Duodenal mucosa (tissue), 2 donors: Measurements from ENCODE around the gene ZNF175.
"Not testable (repeated sequence)": the region's sequence is repeated elsewhere in the genome, so short reads cannot be mapped to it uniquely, and the experiment has no call there.

Experiments
- H3K27ac ChIP-seq: one replicate; pipeline ENCODE4 v1.7.0; 2013; ENCODE audit warnings: low read depth, low read length
- H3K27me3 ChIP-seq, 2 donors: one replicate each; pipeline ENCODE4 v1.7.0; 2013; ENCODE audit warnings: low read length in 2 of 2, control low read depth in 1 of 2; ENCODE audit not compliant: insufficient read depth in 2 of 2, control insufficient read depth in 1 of 2
- H3K36me3 ChIP-seq, 2 donors: one replicate each; pipeline ENCODE4 v1.7.0; 2013; ENCODE audit warnings: low read length in 2 of 2, control low read depth in 1 of 2; ENCODE audit not compliant: insufficient read depth in 2 of 2, control insufficient read depth in 1 of 2
- H3K4me1 ChIP-seq, 2 donors: one replicate each; pipeline ENCODE4 v1.7.0; 2013; ENCODE audit warnings: low read length in 2 of 2, control low read depth in 1 of 2; ENCODE audit not compliant: insufficient read depth in 2 of 2, control insufficient read depth in 1 of 2
- H3K4me3 ChIP-seq, 2 donors: one replicate each; pipeline ENCODE4 v1.7.0; 2013; ENCODE audit warnings: low read length in 2 of 2, low read depth in 1 of 2
- H3K9ac ChIP-seq, 2 donors: one replicate each; pipeline ENCODE4 v1.7.0; 2013; ENCODE audit warnings: low read length in 2 of 2, low read depth in 1 of 2
- H3K9me3 ChIP-seq, 2 donors: one replicate each; pipeline ENCODE4 v1.7.0; 2013; ENCODE audit warnings: low read length in 2 of 2, control low read depth in 1 of 2; ENCODE audit not compliant: control insufficient read depth in 1 of 2

ZNF175 gene

DNA sequence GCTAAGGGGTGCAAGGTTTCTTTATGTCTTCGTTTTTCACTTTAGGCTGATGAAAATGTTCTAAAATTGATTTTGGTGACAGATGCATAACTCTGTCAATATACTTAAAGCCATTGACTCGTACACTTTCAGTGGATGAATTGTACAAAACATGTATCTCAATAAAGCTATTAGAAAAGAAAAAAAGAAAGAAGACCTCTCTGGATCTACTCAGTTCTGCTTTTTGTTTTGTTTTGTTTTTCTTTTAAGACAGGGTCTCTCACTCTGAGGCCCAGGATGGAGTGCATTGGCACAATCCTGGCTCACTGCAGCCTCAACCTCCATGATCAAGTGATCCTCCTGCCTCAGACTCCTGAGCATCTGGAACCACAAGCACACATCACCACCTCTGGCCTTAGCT is 55.6 kb downstream of the ZNF175 start:
- Histone ChIP-seq H3K4me1 (no peaks in the 10 kb centered on the region), H3K4me3 (no peak overlapping the region), H3K27me3 (no peaks in the 10 kb centered on the region), H3K27ac (no peak overlapping the region), H3K9me3 (no peaks in the 10 kb centered on the region), H3K36me3 (no peaks in the 10 kb centered on the region), H3K9ac (no peak overlapping the region)

DNA sequence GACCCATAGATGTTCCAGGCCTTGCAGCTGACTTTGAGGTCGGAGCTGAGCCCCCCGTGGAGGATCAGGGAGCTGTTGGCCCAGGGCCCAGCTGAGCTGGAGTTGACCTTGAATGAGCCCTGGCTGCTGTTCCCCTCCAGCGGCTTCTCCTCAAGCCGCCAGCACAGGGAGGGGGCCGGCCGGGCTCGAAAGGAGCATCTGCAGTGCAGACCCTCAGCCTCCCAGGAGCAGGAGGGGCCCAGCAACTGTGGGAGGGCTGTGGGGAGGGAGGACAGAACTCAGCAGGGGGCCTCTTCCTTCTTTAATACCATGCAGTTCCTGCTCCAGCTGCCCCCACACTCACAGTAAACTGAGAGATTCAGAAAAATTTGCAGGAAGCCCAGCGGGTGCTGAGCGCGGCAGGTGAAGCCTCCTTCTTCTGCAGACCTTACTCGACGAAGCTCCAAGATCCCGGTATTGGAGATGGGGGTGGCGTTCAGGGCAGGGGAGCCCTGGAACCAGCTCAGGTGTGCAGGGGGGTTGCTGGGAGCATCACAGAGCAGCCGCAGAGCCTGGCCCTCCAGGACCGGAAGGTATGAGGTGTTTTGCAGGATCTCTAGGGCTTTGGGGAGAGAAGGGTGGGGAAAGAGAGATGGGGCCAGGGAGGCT is 56.5 kb downstream of the ZNF175 start:
- H3K9me3 ChIP-seq, result no peaks in the 10 kb centered on the region
- no peak overlapping the region for H3K27ac ChIP-seq
- no peaks in the 10 kb centered on the region for H3K4me1 ChIP-seq
- H3K9ac ChIP-seq, result no peak overlapping the region
- H3K27me3 ChIP-seq, result no peaks in the 10 kb centered on the region
- H3K4me3 ChIP-seq, result no peak overlapping the region
- no peaks in the 10 kb centered on the region for H3K36me3 ChIP-seq

DNA sequence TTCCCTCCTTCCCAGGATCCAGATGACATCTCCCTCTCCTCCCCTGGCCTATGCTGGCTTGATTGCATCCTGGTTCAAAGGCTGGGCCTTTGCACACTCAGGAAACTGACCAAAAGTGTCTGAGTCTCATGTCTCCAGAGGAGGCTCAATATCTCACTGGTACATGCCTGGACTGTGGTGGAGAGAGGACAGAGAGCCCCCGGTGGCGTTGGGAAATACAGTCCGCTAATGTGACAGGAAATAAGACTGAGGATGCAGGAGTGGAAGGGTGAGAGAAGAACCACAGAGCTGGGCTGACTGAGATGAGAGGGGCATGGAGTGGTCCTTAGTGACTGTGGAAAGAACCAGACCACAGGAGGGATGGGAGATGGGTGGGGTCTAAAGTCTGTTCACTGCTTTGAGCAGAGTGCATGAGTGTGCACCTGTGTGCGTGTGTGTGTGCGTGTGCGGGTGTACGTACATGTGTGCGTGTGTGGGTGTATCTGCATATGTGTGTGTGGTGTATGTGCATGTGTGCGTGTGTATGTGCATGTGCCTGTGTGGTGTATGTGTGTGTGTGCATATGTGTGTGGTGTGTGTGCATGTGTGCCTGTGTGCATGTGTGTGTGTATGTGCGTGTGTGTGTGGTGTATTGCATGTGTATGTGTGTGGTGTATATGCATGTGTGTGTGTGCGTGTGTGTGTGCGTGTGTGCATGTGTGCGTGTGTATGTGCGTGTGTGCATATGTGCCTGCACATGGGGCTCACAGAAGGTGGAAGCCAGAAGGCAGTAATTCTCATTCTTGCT is 57.3 kb downstream of the ZNF175 start:
- Histone ChIP-seq H3K27me3 (no peaks in the 10 kb centered on the region), H3K4me3 (no peak overlapping the region)

DNA sequence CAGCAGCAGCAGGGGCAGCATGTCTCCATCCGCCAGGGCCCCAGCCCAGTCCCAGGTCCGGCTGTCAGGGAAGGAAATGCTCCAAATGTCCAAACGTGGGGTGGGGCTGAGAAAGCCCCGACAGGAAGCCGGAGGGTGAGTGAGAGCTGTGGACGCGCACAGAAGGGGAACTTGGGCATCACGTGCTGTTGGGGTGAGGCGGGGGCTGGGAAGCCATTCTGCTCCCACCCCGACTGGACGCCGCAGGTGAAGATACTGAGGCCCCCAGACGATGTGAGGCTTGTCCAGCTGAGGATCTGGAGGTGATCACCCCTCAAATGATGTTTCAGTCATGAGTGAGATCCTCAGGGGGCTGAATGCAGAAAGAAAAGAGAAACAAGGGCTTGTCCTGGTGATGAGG is 59.2 kb downstream of the ZNF175 start, which contains the start of gene SIGLEC5:
Gene SIGLEC5, minus strand, starts transcription at position 87 of the 400 bp plus-strand sequence. Its CDS starts 66 bp downstream, at position 21.
- H3K27me3 ChIP-seq, H3K4me3 ChIP-seq, H3K9ac ChIP-seq, H3K36me3 ChIP-seq, H3K9me3 ChIP-seq, H3K4me1 ChIP-seq, H3K27ac ChIP-seq: not testable (repeated sequence)

More for the DNA sequence above, 57.3 kb downstream of the ZNF175 start:
- Histone ChIP-seq H3K9me3 (no peaks in the 10 kb centered on the region), H3K27ac (no peak overlapping the region), H3K9ac (no peak overlapping the region), H3K36me3 (no peaks in the 10 kb centered on the region), H3K4me1 (no peaks in the 10 kb centered on the region)

DNA sequence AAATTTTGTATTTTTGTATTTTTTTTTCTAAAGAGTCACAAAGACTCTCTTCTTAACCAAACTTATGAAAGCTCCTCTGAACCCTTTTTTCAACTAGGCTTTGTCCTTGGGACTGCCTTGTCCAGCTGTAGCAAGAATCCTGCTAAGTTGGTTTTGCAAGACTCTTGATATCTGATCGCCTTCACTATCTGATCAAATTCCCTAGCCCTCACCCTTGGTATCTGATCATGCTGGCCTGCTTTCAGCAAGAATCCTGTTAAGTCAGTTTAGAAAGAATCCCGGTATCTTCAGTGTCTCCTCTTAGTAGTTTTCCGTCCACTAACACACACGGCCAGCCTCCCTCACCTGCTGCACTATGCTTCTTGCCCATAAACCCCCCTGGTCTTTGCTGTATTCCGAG is 61.0 kb downstream of the ZNF175 start:
- no peaks in the 10 kb centered on the region for H3K27me3 ChIP-seq
- H3K36me3 ChIP-seq, result no peaks in the 10 kb centered on the region
- H3K9ac ChIP-seq, result no peak overlapping the region
- H3K27ac ChIP-seq, result no peak overlapping the region
- H3K9me3 ChIP-seq, result no peaks in the 10 kb centered on the region
- no peaks in the 10 kb centered on the region for H3K4me1 ChIP-seq
- H3K4me3 ChIP-seq, result no peak overlapping the region

DNA sequence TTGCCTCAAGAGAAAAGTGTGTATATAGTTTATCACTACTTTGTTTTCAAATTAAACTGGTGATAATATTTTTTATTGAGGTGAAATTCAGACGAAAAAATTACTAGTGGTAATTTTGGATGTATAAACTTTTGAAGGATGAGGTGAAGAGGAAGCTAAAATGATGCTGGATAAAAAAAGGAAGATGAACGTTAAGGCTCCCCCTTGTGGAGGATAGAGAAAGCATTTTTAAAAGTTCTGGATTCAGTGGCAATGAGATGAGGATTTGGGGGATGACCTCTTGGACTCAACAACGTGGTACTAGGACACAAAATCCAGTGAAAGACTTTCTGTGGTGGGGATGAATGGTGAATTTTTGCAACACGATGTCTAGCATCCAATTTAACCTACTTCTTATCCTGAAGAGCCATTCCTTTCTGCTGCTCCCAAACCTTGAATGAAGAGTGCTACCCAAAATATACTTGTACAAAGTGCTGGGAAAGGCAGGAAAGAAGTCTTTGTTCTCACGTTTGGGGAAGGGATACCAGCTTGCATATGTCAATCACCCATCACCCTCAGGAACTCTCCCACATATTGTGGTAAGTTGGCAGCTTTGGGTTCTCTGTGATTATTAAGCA is 66.4 kb downstream of the ZNF175 start:
- Histone ChIP-seq H3K4me1 (no peaks in the 10 kb centered on the region), H3K9ac (no peak overlapping the region), H3K27me3 (no peaks in the 10 kb centered on the region), H3K9me3 (no peaks in the 10 kb centered on the region), H3K4me3 (no peak overlapping the region), H3K27ac (no peak overlapping the region), H3K36me3 (no peaks in the 10 kb centered on the region)

DNA sequence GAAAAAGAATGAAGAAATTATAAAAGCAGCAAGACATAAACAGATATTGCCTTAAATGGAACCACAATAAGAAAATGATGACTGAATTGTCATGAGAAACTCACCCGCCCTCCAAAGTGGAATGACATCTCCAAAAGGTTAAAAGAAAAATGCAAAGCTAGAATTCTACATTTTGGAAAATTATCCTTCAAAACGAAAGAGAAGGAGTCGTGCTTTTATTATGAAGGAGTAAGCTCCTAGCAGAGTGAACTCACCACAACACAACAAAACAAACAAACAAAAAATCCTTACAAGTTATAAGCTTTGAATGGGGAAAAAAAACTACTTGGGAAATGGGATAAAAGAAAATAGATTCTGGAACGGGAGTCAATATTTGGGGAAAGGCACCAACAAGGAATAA is 68.8 kb downstream of the ZNF175 start:
- Histone ChIP-seq H3K36me3 (no peaks in the 10 kb centered on the region), H3K4me3 (no peak overlapping the region), H3K9ac (no peak overlapping the region), H3K27me3 (no peaks in the 10 kb centered on the region), H3K27ac (no peak overlapping the region), H3K4me1 (no peaks in the 10 kb centered on the region), H3K9me3 (no peaks in the 10 kb centered on the region)

DNA sequence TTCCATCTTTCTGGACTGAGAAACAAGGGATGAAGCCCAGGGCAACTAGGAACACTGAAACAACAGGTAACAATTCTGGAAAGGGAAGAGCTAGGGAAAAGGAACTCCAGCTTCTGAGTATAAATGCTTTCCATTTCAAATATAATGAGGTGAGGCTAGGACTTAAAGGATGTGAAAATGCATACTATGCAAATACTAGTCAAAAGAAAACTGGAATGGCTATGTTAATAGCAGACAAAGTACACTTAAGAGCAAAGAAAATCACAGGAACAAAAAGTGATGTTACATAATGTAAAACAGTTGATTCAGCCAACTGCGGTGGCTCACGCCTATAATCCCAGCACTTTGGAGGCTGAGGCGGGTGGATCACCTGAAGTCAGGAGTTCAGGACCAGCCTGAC is 69.3 kb downstream of the ZNF175 start:
- Histone ChIP-seq H3K9me3 (no peaks in the 10 kb centered on the region), H3K27me3 (no peaks in the 10 kb centered on the region), H3K4me3 (no peak overlapping the region), H3K4me1 (no peaks in the 10 kb centered on the region), H3K27ac (no peak overlapping the region), H3K9ac (no peak overlapping the region), H3K36me3 (no peaks in the 10 kb centered on the region)

DNA sequence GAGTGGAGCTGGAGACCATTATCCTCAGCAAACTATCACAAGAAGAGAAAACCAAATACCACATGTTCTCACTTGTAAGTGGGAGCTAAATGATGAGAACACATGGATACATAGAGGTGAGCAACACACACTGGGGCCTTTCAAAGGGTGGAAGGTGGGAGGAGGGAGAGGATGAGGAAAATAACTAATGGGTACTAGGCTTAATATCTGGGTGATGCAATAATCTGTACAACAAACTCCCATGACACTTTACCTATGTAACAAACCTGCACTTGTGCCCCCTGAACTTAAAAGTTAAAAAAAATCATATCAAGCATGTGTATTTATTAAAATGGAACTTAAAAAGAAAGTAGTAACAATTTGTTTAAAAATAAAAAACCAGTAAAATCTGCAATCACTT is 70.6 kb downstream of the ZNF175 start:
- H3K4me3 ChIP-seq, result no peak overlapping the region
- H3K27ac ChIP-seq, result no peak overlapping the region
- no peaks in the 10 kb centered on the region for H3K4me1 ChIP-seq
- H3K9me3 ChIP-seq, result no peaks in the 10 kb centered on the region
- H3K27me3 ChIP-seq, result no peaks in the 10 kb centered on the region
- H3K9ac ChIP-seq, result no peak overlapping the region
- H3K36me3 ChIP-seq, result no peaks in the 10 kb centered on the region
